SU-DHL-6 (cell line): ENCODE measurements around the gene ZNF385A.

Experiments
- H2AFZ ChIP-seq: fragments of 200-600 bp; sonication (generic); 2 replicates; pipeline ENCODE4 v1.6.1; 2014; ENCODE audit warnings: low read depth, mild to moderate bottlenecking, moderate library complexity, mixed read lengths, antibody characterized with exemption, low read length; ENCODE audit not compliant: severe bottlenecking
- H3F3A ChIP-seq: fragments of 200-600 bp; shearing (Covaris generic); 2 replicates; pipeline ENCODE4 v1.6.0; 2016; ENCODE audit warnings: antibody characterized with exemption, mild to moderate bottlenecking; ENCODE audit not compliant: insufficient read depth
- H3K27ac ChIP-seq: fragments of 200-600 bp; sonication (generic); 2 replicates; pipeline ENCODE4 v1.5.1; 2016; ENCODE audit warnings: low read depth, mild to moderate bottlenecking, low read length, moderate library complexity, mixed read lengths
- H3K27me3 ChIP-seq: fragments of 200-600 bp; sonication (generic), shearing (Covaris generic); 2 replicates; pipeline ENCODE4 v1.6.0; 2014; ENCODE audit warnings: mild to moderate bottlenecking, low read length
- H3K36me3 ChIP-seq: fragments of 200-600 bp; sonication (generic); 2 replicates; pipeline ENCODE4 v1.6.1; 2014; ENCODE audit warnings: mild to moderate bottlenecking, low read length, mixed read lengths
- H3K4me2 ChIP-seq: fragments of 300-600, 200-600 bp; shearing (Covaris generic), sonication (generic); 2 replicates; pipeline ENCODE4 v1.6.0; 2014; ENCODE audit warnings: low read length, low read depth, mild to moderate bottlenecking; ENCODE audit not compliant: poor library complexity, severe bottlenecking
- H3K4me3 ChIP-seq: fragments of 200-600 bp; sonication (generic); 2 replicates; pipeline ENCODE4 v1.5.1; 2014; ENCODE audit warnings: antibody characterized with exemption, low read length, mild to moderate bottlenecking, mixed read lengths; ENCODE audit not compliant: insufficient read depth, poor library complexity, severe bottlenecking
- H3K79me2 ChIP-seq: fragments of 200-600 bp; sonication (generic); 2 replicates; pipeline ENCODE4 v1.6.1; 2014; ENCODE audit warnings: mild to moderate bottlenecking, low read length, moderate library complexity; ENCODE audit not compliant: insufficient read depth
- H3K9ac ChIP-seq: fragments of 200-600 bp; sonication (generic); 2 replicates; pipeline ENCODE4 v1.7.0; 2014; ENCODE audit warnings: mild to moderate bottlenecking, low read length
- H3K9me2 ChIP-seq: fragments of 200-600 bp; sonication (generic); replicated peaks from 2 replicates; pipeline ENCODE4 v1.6.1; 2014; ENCODE audit warnings: low read length; ENCODE audit not compliant: insufficient read depth
- H3K9me3 ChIP-seq: fragments of 200-600 bp; sonication (generic); 2 replicates; pipeline ENCODE4 v1.6.1; 2014; ENCODE audit warnings: low read length, mixed read lengths; ENCODE audit not compliant: insufficient read depth
- H4K20me1 ChIP-seq: fragments of 200-600 bp; sonication (generic); 2 replicates; pipeline ENCODE4 v1.6.1; 2014; ENCODE audit warnings: low read depth, mild to moderate bottlenecking, antibody characterized with exemption, low read length, moderate library complexity, mixed read lengths
- CTCF ChIP-seq: fragments of 200-600 bp; sonication (generic); IDR thresholded peaks from one replicate; pipeline ENCODE4 v1.5.1; 2017; ENCODE audit warnings: antibody characterized with exemption, mild to moderate bottlenecking, low read length, moderate library complexity; ENCODE audit not compliant: insufficient read depth, poor library complexity, severe bottlenecking
- EZH2phosphoT487 ChIP-seq: fragments of 200-600 bp; sonication (generic), shearing (Covaris generic); conservative IDR thresholded peaks from 2 replicates; pipeline ENCODE4 v1.6.1; 2018; ENCODE audit warnings: mild to moderate bottlenecking, antibody characterized with exemption, low read length, moderate library complexity, mixed read lengths

ZNF385A gene

GRCh38 chr12:54384591-54385041, at the start of gene ZNF385A:
Gene ZNF385A, minus strand, starts transcription at chr12:54384733. Its CDS starts 219 bp downstream, at chr12:54384514.
- Histone ChIP-seq H2AFZ (no peak within 1 kb of the TSS), H4K20me1 (no peaks in the 10 kb centered on the region), H3K79me2 (no peaks in the 10 kb centered on the region), H3K9ac (no peak within 1 kb of the TSS), H3K9me3 (no peaks in the 10 kb centered on the region), H3F3A (no peaks in the 10 kb centered on the region), H3K27ac (no peak within 1 kb of the TSS), H3K4me2 (no peak within 1 kb of the TSS), H3K27me3 (no peaks in the 10 kb centered on the region), H3K9me2 (no peaks in the 10 kb centered on the region), H3K4me3 (no peak within 1 kb of the TSS), H3K36me3 (no peaks in the 10 kb centered on the region)
- TF ChIP-seq CTCF (no peak), EZH2phosphoT487 (no peak)

- H3K27ac ChIP-seq, result no peak overlapping the region
- H3K79me2 ChIP-seq, result no peaks in the 10 kb centered on the region
- H3K4me3 ChIP-seq, result no peak overlapping the region
- H3K36me3 ChIP-seq, result no peaks in the 10 kb centered on the region
- H3K4me2 ChIP-seq, result no peak overlapping the region
- H2AFZ ChIP-seq, result no peak overlapping the region
- no peaks in the 10 kb centered on the region for H3K27me3 ChIP-seq
- H3F3A ChIP-seq, result no peaks in the 10 kb centered on the region
- H3K9me2 ChIP-seq, result no peaks in the 10 kb centered on the region
- no peak overlapping the region for H3K9ac ChIP-seq
- TF ChIP-seq EZH2phosphoT487 (no peak), CTCF (no peak)
- no peaks in the 10 kb centered on the region for H4K20me1 ChIP-seq
- no peaks in the 10 kb centered on the region for H3K9me3 ChIP-seq
These were observed 48.3 kb upstream of the ZNF385A start for GRCh38 chr12:54432815-54433164.

- no peak overlapping the region for H3K9ac ChIP-seq
These were observed 47.6 kb upstream of the ZNF385A start for GRCh38 chr12:54431911-54432814.

More at GRCh38 chr12:54431911-54432814, 47.6 kb upstream of the ZNF385A start:
- TF ChIP-seq CTCF, result no peak
- no peak for TF ChIP-seq EZH2phosphoT487
- Histone ChIP-seq H3F3A (no peaks in the 10 kb centered on the region), H4K20me1 (no peaks in the 10 kb centered on the region), H3K79me2 (no peaks in the 10 kb centered on the region), H3K9me3 (no peaks in the 10 kb centered on the region), H2AFZ (no peak overlapping the region), H3K9me2 (no peaks in the 10 kb centered on the region), H3K36me3 (no peaks in the 10 kb centered on the region), H3K27ac (no peak overlapping the region), H3K4me3 (no peak overlapping the region), H3K27me3 (no peaks in the 10 kb centered on the region), H3K4me2 (no peak overlapping the region)
